GM18508 (cell line): ENCODE measurements around the gene RPL32.
"Not testable (repeated sequence)": the region's sequence is repeated elsewhere in the genome, so short reads cannot be mapped to it uniquely, and the experiment has no call there.

Experiments used
- ATAC-seq: cut with Tn5 transposase; IDR thresholded peaks from one replicate; pipeline ENCODE4 v1.9.1; 2021; ENCODE audit warnings: moderate number of reproducible peaks; ENCODE audit not compliant: insufficient read depth, unreplicated experiment

RPL32 gene

DNA sequence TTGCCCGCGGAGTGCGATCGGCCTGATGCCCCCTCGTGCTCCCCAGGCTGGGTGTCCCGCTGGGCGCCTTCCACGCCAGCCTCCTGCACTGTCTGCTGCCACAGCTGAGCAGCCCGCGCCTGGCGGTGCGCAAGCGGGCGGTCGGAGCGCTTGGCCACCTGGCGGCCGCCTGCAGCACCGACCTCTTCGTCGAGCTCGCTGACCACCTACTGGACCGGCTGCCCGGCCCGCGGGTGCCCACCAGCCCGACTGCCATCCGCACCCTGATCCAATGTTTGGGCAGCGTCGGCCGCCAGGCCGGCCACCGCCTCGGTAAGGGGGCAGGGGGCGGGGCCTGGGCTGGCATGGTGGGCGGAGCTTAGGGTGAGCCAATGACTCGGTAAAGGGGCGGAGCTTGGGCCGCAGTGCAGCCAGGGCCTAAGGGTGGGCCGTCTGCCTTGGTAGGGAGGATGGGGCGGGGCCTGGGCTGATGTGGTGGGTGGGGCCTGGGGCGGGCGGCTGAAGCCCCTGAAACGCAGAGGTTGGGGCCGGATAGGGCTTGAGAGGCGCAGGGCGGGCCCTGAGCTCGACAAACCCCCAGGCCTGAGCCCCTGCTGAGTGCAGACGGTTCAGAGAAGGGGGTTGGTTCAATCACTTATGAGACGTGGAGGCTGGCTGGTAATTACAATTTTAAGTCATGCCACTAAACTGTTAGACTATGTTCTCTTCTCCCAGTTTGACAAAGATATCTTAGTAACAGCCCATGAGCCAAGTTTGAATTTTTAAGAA, 31.2 kb downstream of the RPL32 start:
- ATAC-seq, result peak; percentile 91

GRCh38 chr3:12809435-12809834, 31.9 kb downstream of the RPL32 start:
- ATAC-seq, result no peak

- ATAC-seq, result no peak
These were observed 32.4 kb downstream of the RPL32 start for GRCh38 chr3:12809001-12809400.

DNA sequence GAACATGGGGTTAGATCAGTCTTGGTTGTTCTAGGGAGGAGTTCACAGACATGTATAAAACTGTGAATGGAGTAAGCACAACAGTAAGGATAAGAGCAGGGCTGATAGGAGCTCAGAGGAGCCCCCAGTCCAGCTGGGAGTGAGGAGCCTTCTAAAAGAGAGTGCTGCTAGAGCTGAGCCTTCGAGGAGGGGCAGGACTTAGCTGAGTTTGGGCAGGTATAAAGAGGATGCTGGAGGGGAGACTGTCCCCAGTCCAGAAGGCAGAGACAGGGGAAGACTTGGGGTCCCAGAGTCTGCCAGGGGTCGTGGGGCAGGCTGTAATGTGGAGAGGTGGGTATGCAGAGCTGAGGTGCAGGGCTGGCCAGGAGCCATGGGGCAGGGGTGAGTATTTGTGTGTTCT, 32.8 kb downstream of the RPL32 start:
- ATAC-seq, result no peak

DNA sequence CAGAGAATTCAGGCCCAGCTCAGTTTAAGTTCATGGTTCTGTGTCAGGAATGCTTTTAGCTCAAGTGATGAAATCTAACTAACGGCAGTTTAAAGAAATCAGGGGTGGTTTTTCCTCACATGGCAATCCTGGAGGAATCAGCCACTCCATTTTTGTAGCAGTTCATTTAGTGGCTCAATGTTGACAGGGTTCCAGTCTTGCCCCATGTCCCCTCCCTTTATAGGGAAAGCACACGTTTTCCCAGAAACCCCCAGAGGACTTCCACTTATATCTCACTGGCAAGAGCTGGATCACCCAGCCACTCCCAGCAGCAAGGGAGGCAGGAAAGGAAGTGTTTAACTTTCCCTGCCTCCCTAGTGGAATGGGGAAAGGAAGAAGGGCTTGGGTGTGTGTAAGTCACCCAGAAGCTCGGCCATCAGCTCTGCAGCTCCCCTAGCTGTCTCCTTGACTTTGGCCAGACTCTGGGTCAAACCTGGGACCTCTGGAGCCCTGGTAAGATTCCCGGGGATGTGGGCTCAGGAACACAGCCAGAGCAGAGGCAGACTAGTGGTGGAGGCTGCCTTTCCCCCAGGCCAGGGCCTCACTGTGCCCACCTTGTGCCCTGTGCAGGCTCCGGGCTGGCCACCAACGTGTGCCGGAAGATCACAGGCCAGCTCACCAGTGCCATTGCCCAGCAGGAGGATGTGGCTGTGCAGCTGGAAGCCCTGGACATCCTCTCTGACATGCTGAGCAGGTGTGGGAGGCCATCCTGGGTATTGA, 33.6 kb downstream of the RPL32 start:
- no peak for ATAC-seq

DNA sequence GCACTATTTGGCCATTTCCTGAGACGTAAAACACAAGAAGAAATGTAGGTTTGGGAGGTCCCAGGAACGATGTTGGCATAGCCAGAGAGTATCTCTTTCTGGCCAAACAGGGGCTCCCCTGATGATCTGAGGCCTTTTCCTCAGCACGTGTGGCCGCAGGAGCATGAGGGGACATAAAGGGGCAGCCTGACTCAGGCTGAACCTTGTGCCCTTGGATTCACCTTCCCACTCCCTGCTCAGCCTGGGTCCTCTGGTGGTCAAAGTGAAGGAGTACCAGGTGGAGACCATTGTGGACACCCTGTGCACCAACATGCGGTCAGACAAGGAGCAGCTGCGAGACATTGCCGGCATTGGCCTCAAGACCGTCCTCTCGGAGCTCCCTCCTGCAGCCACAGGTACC, 34.3 kb downstream of the RPL32 start:
- no peak for ATAC-seq

- ATAC-seq, result no peak
These were observed 38.0 kb downstream of the RPL32 start for GRCh38 chr3:12803371-12803770.

- ATAC-seq, result no peak
These were observed 41.6 kb downstream of the RPL32 start for GRCh38 chr3:12799525-12800440.

- ATAC-seq, result no peak
These were observed 42.7 kb downstream of the RPL32 start for GRCh38 chr3:12798559-12799179.

DNA sequence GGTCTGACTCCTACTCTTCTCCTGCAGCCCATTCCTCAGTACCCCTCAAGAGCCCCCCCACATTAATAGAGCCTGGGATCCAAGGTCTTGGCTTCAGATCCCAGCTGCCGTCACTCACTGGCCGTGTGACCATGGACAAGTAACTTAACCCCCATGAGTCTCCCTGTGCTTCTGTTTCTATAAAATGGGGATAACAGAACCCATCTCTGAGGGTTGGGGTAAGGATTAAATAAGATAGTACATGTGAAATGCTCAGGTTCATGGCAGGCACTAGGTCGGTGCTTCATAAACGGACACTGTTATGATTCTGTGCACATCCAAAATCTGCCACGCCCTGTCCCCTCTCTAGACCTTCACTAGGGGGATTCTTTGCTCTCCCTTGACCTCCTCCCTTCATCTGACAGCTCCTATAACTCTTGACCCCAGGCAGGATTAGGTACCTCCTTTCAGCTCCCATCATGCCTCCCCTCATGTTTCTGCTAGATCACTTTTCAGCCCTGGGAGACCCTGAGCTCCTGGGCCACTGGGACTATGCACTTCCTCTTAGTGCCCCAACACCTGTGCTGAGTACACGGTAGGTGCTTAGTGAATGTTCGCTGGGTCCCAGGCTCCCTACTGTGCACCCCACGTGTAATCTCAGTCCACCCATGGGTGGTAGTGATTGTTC, 43.3 kb downstream of the RPL32 start:
- ATAC-seq, result no peak

DNA sequence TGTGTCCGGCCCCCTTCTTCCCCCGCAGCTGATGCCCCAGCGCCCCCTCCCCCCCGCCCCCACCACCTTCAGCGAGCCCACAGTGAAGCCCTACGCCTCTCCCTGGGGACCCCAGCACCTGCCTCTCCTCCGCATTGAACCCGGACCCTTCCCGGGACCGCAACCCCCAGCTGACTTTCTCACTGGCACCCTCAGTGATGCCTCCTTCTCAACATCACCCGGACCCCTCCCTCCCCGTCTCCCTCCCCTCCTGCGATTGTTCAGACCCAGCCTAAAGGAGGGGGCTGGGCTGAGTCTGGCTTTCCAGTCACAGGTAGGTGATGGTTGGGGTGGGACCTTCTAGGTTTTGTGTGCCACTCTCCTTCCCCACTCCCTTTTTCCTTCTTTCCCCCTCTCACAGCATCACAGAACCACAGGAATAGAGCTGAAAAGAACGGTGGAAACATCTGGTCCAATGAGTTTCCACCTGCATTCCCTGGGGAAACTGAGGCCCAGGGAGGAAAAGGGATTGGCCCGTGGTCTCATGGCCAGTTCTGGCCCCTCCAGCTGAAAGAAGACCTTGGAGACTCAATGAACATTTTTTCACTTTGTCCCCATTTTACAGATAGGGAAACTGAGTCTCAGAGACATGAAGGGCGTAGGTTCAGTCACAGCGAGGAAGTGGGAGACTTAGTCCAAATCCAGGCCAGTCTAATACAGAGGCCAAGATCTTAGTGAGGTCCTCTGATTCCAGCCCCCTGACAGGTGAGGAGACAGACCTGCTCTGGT, 44.1 kb downstream of the RPL32 start:
- ATAC-seq, result no peak

GRCh38 chr3:12796171-12797123, 44.9 kb downstream of the RPL32 start, which contains the start of gene CAND2:
Gene CAND2, plus strand, starts transcription at chr3:12796680. Its CDS starts 41 bp downstream, at chr3:12796721.
- no peak for ATAC-seq

DNA sequence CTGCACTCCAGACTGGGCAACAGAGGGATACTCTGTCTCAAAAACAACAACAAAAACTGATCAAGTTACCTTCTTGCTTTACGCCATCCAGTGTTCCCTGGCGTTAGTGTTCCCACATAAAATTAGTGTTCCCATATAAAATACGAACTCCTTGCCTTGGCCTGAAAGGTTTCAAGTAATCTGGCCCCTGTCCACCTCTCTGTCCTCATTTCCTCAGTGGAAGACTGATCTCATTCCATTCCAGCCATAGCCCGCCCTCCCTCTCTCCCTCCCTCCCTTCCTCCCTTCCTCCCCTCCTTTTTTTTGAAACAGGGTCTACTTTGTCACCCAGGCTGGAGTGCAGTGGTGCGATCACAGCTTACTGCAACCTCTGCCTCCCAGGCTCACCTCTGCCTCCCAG, 47.7 kb downstream of the RPL32 start:
- no peak for ATAC-seq

DNA sequence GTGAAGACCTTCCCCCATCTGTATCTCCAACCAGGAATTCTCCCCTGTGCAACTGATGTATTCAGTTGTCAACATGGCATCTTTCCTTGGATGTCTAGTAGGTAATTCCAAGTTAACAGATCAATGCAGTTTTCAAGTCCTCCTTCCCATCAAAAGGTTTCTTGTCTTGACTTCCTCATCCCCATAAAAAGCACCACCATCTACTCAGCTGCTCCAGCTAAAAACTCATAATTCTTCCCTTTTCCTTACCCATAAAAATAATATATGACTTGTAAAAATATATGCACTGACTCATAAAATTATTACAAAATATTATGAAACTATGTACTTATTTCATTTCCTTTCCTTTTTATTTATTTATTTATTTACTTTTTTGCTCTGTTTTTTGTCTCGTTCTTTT, 49.9 kb downstream of the RPL32 start:
- no peak for ATAC-seq

GRCh38 chr3:12787967-12788690, 53.2 kb downstream of the RPL32 start:
- not testable (repeated sequence) for ATAC-seq

DNA sequence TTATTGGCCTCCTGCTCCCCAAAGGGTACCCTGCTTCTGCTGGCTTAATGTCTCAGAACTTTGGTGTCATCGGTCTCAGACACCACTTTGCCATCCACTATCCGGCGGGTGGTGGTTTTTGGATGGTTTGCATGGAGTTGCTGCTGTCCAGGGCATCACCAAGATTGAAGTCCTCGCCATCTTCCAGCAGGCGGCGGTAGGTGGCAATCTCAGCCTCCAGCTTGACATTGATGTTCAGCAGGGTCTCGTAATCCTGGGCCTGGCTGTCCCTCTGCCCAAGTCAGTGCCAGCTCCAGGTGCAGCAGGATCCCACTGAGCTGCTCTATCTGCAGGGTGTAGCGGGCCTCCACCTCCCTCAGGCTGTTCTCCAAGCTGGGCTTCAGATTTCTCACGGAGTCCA, 54.0 kb downstream of the RPL32 start:
- ATAC-seq, result not testable (repeated sequence)

DNA sequence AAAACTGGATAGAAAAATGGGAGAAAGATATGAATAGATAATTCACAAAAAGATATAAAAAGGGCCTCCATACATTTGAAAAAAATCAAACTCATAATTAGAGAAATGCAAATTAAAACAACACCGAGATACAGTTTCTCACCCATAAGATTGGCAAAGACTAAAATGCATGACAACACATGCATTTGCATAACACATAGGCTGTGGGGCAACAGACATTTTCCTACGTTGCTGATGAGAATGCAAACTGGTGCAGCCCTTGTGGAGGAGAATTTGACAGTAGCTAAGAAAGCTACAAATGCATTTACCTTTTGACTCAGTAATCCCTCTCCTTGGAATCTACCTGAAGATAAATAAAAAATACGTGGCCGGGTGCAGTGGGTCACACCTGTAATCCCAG, 56.3 kb downstream of the RPL32 start:
- ATAC-seq, result no peak
